Aorta (tissue), 5 donors: Measurements from ENCODE around the gene USP54. TPM values are rescaled to one million over a fixed set of nuclear protein-coding genes. Genes with fewer than 3 reads are reported as not detected.

Experiments
- ATAC-seq: fragments of 200-7000 bp; cut with Tn5 transposase; one replicate; pipeline ENCODE4 v1.9.1; 2022; ENCODE audit warnings: moderate library complexity; ENCODE audit not compliant: low FRiP score
- DNase-seq, 2 donors: peaks; one replicate each; pipeline ENCODE4 v3.0.0-alpha.2; 2020
- H3K27ac ChIP-seq, 2 donors: one replicate each; pipeline ENCODE4 v1.5.1; 2013; ENCODE audit warnings: low read length in 2 of 2, mild to moderate bottlenecking in 2 of 2, moderate library complexity in 2 of 2, control low read depth in 1 of 2, inconsistent platforms in 1 of 2, low read depth in 1 of 2
- H3K27me3 ChIP-seq, 2 donors: one replicate each; pipeline ENCODE4 v1.6.1; 2013; ENCODE audit warnings: control low read depth in 1 of 2, low read length in 1 of 2, mild to moderate bottlenecking in 1 of 2, moderate library complexity in 1 of 2; ENCODE audit not compliant: insufficient read depth in 2 of 2, control insufficient read depth in 1 of 2
- H3K36me3 ChIP-seq, 2 donors: one replicate each; pipeline ENCODE4 v1.6.1; 2013; ENCODE audit warnings: control low read depth in 1 of 2, low read length in 1 of 2, mild to moderate bottlenecking in 1 of 2; ENCODE audit not compliant: insufficient read depth in 2 of 2, control insufficient read depth in 1 of 2
- H3K4me1 ChIP-seq, 2 donors: one replicate each; pipeline ENCODE4 v1.6.1; 2013; ENCODE audit warnings: low read length in 2 of 2, control low read depth in 1 of 2, mild to moderate bottlenecking in 1 of 2, moderate library complexity in 1 of 2; ENCODE audit not compliant: insufficient read depth in 2 of 2, control insufficient read depth in 1 of 2
- H3K4me3 ChIP-seq, 2 donors: one replicate each; pipeline ENCODE4 v1.5.1; 2013; ENCODE audit warnings: low read length in 2 of 2, control low read depth in 1 of 2, mild to moderate bottlenecking in 1 of 2
- H3K9me3 ChIP-seq: one replicate; pipeline ENCODE4 v1.6.1; 2013; ENCODE audit warnings: mild to moderate bottlenecking, low read length; ENCODE audit not compliant: control insufficient read depth
- WGBS, 2 donors: extraction: QIAGEN DNeasy Blood & Tissue Kit; methylation state at CpG; one replicate each; pipeline ENCODE4 v1.1.7; 2013; 5-methylcytosine and 5-hydroxymethylcytosine counted together
- intact Hi-C, 2 donors: fragments of 100-400 bp; cut with DNase I; formaldehyde crosslinking; loops; one replicate each; pipeline versions ENCODE4 v1.14.2 to v1.15.0; 2022
- polyA plus RNA-seq, 2 donors: library from polyadenylated mRNA; stranded (reverse); fragments of 200-250 nt; gene quantifications; one replicate each; pipeline ENCODE4 v1.2.3, GENCODE V29; 2013
- total RNA-seq, 2 donors: library from RNA; stranded (reverse); fragmentation: NEBNext Ultra II Directional; extraction: Animal tissue kit (Norgen Biotek cat#: 25700); gene quantifications; one replicate each; pipeline ENCODE4 v1.2.1, GENCODE V29; 2021
- donor health status: healthy with polysubstance abuse.
- donor health status: Bipolar disorder and iron deficiency.
- donor health status: DM: no; HTN: no; CAD: no.
- donor health status: DM: no; HTN: no; CAD: no.
- donor health status: DM: yes; HTN: yes; CAD: no.

The USP54 gene
- total and polyA plus RNA-seq, 4 donors = 1.9 to 45.7 (median 19.4) TPM

DNA sequence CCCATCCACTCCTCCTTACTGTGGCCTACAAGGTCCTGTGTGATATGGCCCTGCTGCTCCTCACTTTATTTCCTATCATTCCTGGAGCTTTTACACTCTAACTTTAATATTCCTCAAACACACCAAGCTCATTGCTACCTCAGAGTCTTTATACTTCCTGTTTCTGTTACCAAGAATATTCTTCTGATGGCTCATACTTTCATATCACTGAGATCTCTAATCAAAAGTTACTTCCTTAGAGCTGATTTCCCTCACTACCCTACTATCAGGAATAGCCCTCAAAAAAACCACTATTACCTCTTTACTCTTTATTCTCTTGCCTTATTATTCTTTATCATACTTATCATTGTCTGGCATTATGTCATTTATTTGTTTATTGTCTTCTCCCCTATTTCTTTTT, 89.5 kb downstream of the USP54 start:
- H3K4me1 ChIP-seq = peaks cover 0 to under 1% of the 10 kb centered on the region in 2 donors
- no peak overlapping the region for H3K27ac ChIP-seq
- ATAC-seq = no peak
- H3K27me3 ChIP-seq = no peaks in the 10 kb centered on the region
- no peaks in the 10 kb centered on the region for H3K9me3 ChIP-seq
- no peak overlapping the region for H3K4me3 ChIP-seq
- peaks cover 3 to 7% of the 10 kb centered on the region in 2 donors for H3K36me3 ChIP-seq
- DNase-seq = no peak
- intact Hi-C loops = no loop called here

DNA sequence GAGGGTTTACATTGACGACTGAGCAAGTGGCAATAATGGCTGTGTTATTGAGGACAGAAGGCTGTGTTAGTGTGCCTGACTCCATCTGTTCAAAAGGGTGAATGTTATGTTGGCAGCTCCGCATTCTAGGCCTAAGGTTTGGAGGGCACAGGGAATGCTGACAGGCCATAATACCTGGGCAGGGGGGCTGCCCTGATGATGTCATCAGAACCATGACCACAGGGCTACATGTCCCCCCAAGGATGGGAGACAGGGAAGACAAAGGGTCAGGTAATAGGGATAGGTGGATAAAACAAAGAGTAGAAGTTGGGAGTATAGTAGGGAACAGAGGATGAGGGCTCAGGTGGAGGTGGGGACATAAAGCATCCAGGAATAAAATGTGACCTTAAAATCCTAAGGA, 93.5 kb downstream of the USP54 start:
- H3K36me3 ChIP-seq = peaks cover 0 to 3% of the 10 kb centered on the region in 2 donors
- 78 to 88% methylated on average over 2 of the region's 2 CpGs for WGBS, 2 donors

DNA sequence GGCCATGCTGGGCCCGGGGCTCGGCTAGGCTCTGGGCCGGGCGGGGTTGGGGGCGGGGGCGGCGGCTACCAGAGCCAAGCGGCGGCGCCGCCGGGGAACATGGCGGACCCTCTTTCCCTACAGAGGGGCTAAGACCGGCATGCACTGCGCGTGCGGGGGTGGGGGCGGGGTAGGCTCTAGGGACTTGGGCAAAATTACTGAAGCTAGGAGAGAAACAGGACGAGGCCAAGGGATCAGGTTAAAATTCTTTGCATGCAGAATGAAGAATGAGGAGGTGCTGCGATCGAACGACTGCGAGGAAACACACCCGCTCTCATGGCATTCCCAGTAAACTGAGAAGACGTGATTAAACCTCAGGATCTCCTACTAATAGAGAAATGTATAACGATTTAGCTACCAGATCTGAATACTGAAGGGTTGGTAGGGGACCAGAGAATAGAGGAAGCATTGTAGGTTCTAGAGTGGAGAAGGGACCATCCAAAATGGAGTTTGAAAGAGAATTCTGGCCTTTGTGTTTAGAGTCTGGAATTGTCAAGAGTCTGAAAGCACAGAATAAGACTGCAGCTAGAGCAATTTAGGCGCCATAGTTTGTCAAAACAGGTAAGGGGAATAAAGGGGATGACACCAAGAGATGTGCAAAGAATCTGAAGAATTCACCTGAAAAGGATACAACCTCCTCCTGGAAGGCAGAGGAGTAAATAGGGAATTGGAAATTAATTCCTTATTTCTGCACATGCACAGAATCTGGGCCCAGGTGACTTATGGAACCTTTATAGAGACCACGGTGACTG, 95.1 kb downstream of the USP54 start, which contains the start of gene PPP3CB:
Gene PPP3CB, minus strand, starts transcription at position 141 of the 791 bp plus-strand sequence. Its CDS starts 135 bp downstream, at position 6.
- peak; percentile 95 for ATAC-seq
- no peaks in the 10 kb centered on the region for H3K9me3 ChIP-seq
- peaks cover 0 to 3% of the 10 kb centered on the region in 2 donors for H3K36me3 ChIP-seq
- peaks cover 3 to 7% of the 10 kb centered on the region in 2 donors for H3K4me1 ChIP-seq
- intact Hi-C loops = no loop called here
- H3K4me3 ChIP-seq = peak within 1 kb of the TSS; percentile 36 to 76
- 6 to 8% methylated on average over 22 to 28 of the region's 28 CpGs for WGBS, 2 donors
- DNase-seq = peak; percentile 94 to 96
- H3K27me3 ChIP-seq = no peaks in the 10 kb centered on the region
- peak within 1 kb of the TSS; percentile 48 to 72 for H3K27ac ChIP-seq

More for the DNA sequence above, 93.5 kb downstream of the USP54 start:
- ATAC-seq = no peak
- intact Hi-C loops = no loop called here
- no peak for DNase-seq
- Histone ChIP-seq H3K27ac (no peak overlapping the region), H3K4me3 (no peak overlapping the region), H3K9me3 (no peaks in the 10 kb centered on the region), H3K27me3 (no peaks in the 10 kb centered on the region), H3K4me1 (peaks cover 3 to 7% of the 10 kb centered on the region in 2 donors)

DNA sequence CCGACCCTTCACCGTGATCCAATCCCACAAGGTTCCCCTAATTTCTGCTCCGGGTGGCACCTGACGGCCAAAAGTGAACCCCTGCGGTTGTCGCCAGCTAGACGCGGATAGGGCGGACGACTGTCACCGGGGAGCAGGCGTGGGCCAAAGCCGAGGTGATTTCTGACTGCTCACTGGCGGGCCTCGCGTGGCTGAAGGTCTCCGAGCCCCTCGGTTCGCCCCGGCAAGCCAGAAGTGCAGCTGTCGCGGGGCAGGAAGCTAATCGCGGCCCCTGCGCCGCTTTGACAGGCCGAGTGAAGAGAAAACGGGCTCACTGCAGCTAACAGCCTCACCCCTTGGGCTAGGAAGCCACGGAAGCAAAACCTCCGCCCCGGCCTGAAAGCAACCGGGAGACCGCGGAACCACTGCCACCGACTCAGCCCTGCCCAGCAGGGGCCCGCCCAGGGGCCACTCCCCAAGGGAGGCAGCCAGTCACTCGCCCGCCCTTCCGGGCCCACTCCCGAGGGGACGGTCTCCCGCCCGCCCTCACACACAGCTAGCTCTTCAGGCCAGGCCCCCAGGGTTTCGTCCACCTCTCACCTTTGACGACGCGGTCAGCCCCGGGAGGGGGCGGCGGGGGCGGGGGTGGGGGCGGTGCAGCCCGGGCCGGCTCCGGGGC, 95.8 kb downstream of the USP54 start:
- ATAC-seq = peak; percentile 95
- H3K27ac ChIP-seq = peak overlapping the region; percentile 48 to 72
- 0% methylated on average over 37 to 55 of the region's 55 CpGs for WGBS, 2 donors
- peak; percentile 94 to 96 for DNase-seq
- H3K27me3 ChIP-seq = no peaks in the 10 kb centered on the region
- H3K4me3 ChIP-seq = peak overlapping the region; percentile 36 to 76
- peaks cover 3 to 7% of the 10 kb centered on the region in 2 donors for H3K4me1 ChIP-seq
- H3K36me3 ChIP-seq = peaks cover 0 to 3% of the 10 kb centered on the region in 2 donors
- no peaks in the 10 kb centered on the region for H3K9me3 ChIP-seq
- intact Hi-C loops = no loop called here

DNA sequence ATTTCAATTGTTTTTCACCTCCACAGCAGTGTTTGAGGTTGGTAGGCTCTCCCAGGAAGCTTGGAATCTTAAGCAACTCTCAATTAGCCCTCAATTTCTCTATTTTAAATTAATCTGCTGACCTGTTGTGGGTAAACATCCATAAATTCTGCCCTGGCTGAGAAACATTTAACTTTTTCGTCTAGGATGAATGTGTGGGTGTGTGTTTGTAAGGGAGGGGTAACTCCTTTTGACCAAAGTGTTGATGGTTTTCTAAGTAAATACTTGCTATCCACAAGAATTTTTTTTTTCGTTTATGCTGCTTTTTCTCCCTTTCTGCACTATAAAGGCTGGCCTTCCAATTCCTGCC, 96.3 kb downstream of the USP54 start:
- WGBS, 2 donors = 0 to 1% methylated on average over 2 of the region's 2 CpGs
- Histone ChIP-seq H3K36me3 (peaks cover 0 to 3% of the 10 kb centered on the region in 2 donors), H3K27ac (peak overlapping the region in 1 of 2 donors; percentile 72), H3K9me3 (no peaks in the 10 kb centered on the region), H3K27me3 (no peaks in the 10 kb centered on the region), H3K4me3 (peak overlapping the region; percentile 36 to 76), H3K4me1 (peaks cover 3 to 7% of the 10 kb centered on the region in 2 donors)
- ATAC-seq = no peak
- no peak for DNase-seq
- intact Hi-C loops = no loop called here

DNA sequence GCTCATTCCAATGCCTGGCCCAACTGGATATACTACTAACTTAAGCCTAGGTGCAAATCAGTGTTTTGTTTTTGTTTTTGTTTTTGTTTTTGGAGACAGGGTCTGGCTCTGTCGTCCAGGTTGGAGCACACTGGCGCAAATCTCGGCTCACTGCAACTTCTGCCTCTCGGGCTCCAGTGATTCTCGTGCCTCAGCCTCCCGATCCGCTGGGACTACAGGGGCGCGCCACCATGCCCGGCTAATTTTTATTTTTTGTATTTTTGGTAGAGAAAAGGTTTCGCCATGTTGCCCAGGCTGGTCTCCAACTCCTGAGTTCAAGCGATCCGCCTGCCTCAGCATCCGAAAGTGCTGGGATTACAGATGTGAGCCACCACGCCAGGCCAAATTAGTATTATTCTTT, 96.9 kb downstream of the USP54 start:
- intact Hi-C loops = no loop called here
- H3K4me1 ChIP-seq = peaks cover 3 to 7% of the 10 kb centered on the region in 2 donors
- ATAC-seq (no peak), DNase-seq (no peak)
- no peak overlapping the region for H3K27ac ChIP-seq
- H3K36me3 ChIP-seq = peaks cover 0 to 3% of the 10 kb centered on the region in 2 donors
- WGBS, 2 donors = 92 to 94% methylated on average over 15 of the region's 15 CpGs
- H3K9me3 ChIP-seq = no peaks in the 10 kb centered on the region
- no peaks in the 10 kb centered on the region for H3K27me3 ChIP-seq
- H3K4me3 ChIP-seq = peak overlapping the region in 1 of 2 donors; percentile 76

DNA sequence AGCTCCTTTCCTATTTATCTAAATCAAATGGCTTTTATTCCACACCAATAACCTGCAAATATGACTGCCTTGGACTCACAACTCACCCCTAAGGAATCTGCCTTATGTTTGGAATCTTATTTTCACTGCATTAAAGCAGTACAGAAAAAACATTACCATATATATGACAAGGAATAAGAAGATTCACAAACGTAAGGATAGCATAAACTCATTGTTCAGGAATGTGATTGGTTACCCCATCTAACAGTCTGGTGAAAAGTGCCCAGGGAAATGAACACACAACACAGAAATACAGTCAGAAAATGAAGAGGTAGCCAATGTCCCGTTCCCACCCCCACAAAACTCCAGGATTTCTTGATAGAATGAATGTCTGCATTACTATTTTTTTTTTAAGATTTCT, 97.4 kb downstream of the USP54 start:
- Histone ChIP-seq H3K36me3 (peaks cover 0 to 3% of the 10 kb centered on the region in 2 donors), H3K27me3 (no peaks in the 10 kb centered on the region), H3K9me3 (no peaks in the 10 kb centered on the region), H3K4me3 (no peak overlapping the region), H3K27ac (no peak overlapping the region), H3K4me1 (peaks cover 3 to 7% of the 10 kb centered on the region in 2 donors)
- DNase-seq (no peak), ATAC-seq (no peak)
- WGBS, 2 donors = 16 to 22% methylated on average over 2 of the region's 2 CpGs
- intact Hi-C loops = no loop called here

DNA sequence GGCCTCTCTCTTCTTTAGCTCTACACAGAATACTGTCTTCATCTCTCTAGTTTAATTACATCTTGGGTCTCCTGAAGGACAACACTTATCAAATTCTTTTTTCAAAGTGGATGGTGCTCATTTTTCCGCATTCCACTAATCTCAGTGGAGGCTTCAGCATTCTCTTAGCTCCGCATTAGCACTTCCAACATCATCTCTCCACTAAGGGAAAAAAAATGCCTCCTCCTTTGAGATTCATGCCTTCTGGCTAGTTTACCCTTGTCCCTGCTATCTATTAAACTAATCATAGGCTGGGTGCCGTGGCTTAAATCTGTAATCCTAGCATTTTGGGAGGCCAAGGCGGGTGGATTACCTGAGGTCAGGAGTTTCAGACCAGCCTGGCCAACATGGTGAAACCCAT, 104.5 kb downstream of the USP54 start:
- Histone ChIP-seq H3K4me1 (no peaks in the 10 kb centered on the region), H3K4me3 (no peak overlapping the region), H3K9me3 (no peaks in the 10 kb centered on the region), H3K36me3 (no peaks in the 10 kb centered on the region), H3K27me3 (no peaks in the 10 kb centered on the region), H3K27ac (no peak overlapping the region)
- DNase-seq (no peak), ATAC-seq (no peak)
- WGBS, 2 donors = 98% methylated on average over 4 of the region's 4 CpGs
- intact Hi-C loops = no loop called here
